HG03066 (cell line): ENCODE measurements around the gene SLC25A47.
"Not testable (repeated sequence)": the region's sequence is repeated elsewhere in the genome, so short reads cannot be mapped to it uniquely, and the experiment has no call there.

Experiments used
- ATAC-seq: cut with Tn5 transposase; IDR thresholded peaks from one replicate; pipeline ENCODE4 v1.9.1; 2021; ENCODE audit warnings: low read depth; ENCODE audit not compliant: unreplicated experiment

Gene SLC25A47

GRCh38 chr14:100304825-100305323 is 18.3 kb upstream of the SLC25A47 start:
- ATAC-seq: no peak

GRCh38 chr14:100305324-100306100 is 17.6 kb upstream of the SLC25A47 start:
- ATAC-seq: no peak

- peak; percentile 82 for ATAC-seq
Observed at GRCh38 chr14:100306101-100306997, 16.8 kb upstream of the SLC25A47 start, which contains the start of gene SLC25A29. SLC25A29 (minus strand) TSS chr14:100306444; CDS start chr14:100306232, 212 bp downstream.

GRCh38 chr14:100306998-100307765 is 16.0 kb upstream of the SLC25A47 start:
- peak; percentile 8 for ATAC-seq

GRCh38 chr14:100307766-100308426 is 15.2 kb upstream of the SLC25A47 start:
- ATAC-seq: no peak

GRCh38 chr14:100308427-100308792 is 14.7 kb upstream of the SLC25A47 start:
- not testable (repeated sequence) for ATAC-seq

GRCh38 chr14:100309028-100309737 is 14.0 kb upstream of the SLC25A47 start:
- no peak for ATAC-seq

GRCh38 chr14:100312110-100312876 is 10.8 kb upstream of the SLC25A47 start:
- not testable (repeated sequence) for ATAC-seq

- no peak for ATAC-seq
Observed at GRCh38 chr14:100312877-100313400, 10.2 kb upstream of the SLC25A47 start.

GRCh38 chr14:100313464-100314230 is 9.5 kb upstream of the SLC25A47 start:
- no peak for ATAC-seq

GRCh38 chr14:100314724-100315123 is 8.4 kb upstream of the SLC25A47 start:
- ATAC-seq: no peak

GRCh38 chr14:100317389-100317788 is 5.8 kb upstream of the SLC25A47 start:
- no peak for ATAC-seq

- peak; percentile 73 for ATAC-seq
Observed at GRCh38 chr14:100317912-100318808, 5.0 kb upstream of the SLC25A47 start.

GRCh38 chr14:100320157-100320856 is 2.8 kb upstream of the SLC25A47 start:
- no peak for ATAC-seq

- no peak for ATAC-seq
Observed at GRCh38 chr14:100321473-100322137, 1.5 kb upstream of the SLC25A47 start.
